GM13977 (cell line): ENCODE measurements around the gene IRF3.
A peak's percentile ranks its signal among the peaks of the same experiment; 100 is the strongest.

Experiments used
- DNase-seq: peaks from one replicate; pipeline ENCODE4 v3.0.0; 2012; ENCODE audit warnings: low spot score
- in situ Hi-C: fragments of 300-500 bp; cut with MboI; formaldehyde crosslinking; loops from one replicate; pipeline ENCODE4 v1.12.0; 2022; ENCODE audit warnings: low sequenced_read_pairs, low pct_unique_long_range_greater_than_20kb, mixed read lengths, inconsistent platforms; ENCODE audit not compliant: unreplicated experiment
- TF ChIP-seq, protein P1 (sequence below): IDR thresholded peaks from 2 replicates; pipeline ENCODE4 v1.5.1; 2012; ENCODE audit warnings: mild to moderate bottlenecking, control low read depth; ENCODE audit not compliant: insufficient read depth; ENCODE audit errors: extremely low read depth, missing control alignments

IRF3 gene

DNA sequence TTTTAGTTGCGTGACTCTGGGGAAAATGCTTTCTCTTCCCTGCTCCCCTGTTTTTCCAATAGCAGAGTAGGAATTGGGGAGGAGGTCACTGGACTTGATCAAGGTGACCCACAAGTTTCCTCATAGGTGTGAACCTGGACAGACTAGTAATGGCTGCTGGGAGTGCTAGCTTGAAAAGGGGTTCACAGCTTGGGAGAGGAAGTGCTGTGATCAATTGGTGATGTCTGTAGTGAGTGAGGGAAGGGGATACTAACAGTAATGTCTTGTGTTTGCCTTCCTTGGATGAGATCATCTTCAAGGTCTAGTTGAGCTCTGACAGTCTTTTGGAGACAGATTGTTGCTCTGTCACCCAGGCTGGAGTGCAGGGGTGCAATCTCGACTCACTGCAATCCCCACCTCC is 1.8 kb upstream of the IRF3 start:
- TF ChIP-seq, protein P1, sequence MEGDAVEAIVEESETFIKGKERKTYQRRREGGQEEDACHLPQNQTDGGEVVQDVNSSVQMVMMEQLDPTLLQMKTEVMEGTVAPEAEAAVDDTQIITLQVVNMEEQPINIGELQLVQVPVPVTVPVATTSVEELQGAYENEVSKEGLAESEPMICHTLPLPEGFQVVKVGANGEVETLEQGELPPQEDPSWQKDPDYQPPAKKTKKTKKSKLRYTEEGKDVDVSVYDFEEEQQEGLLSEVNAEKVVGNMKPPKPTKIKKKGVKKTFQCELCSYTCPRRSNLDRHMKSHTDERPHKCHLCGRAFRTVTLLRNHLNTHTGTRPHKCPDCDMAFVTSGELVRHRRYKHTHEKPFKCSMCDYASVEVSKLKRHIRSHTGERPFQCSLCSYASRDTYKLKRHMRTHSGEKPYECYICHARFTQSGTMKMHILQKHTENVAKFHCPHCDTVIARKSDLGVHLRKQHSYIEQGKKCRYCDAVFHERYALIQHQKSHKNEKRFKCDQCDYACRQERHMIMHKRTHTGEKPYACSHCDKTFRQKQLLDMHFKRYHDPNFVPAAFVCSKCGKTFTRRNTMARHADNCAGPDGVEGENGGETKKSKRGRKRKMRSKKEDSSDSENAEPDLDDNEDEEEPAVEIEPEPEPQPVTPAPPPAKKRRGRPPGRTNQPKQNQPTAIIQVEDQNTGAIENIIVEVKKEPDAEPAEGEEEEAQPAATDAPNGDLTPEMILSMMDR: no peak
- DNase-seq: no peak
- in situ Hi-C loops: no loop called here

DNA sequence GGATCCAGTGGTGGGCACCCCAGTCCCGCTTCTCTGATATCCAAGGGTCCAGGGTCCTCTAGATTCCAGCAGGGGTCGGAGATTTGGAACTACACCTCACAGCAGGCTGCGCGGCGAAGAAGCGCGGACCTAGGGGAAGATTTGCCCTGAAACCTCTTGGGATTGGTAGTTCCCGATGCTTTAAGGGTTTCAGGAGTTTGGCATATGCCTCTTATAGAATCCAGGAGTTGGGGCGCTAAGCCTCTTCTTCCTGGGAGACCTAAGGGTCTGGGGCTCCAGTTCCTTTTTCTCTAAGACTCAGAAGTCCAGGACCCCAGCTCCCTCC is 425 bp upstream of the IRF3 start:
- no peak for DNase-seq
- in situ Hi-C loops: no loop called here

DNA sequence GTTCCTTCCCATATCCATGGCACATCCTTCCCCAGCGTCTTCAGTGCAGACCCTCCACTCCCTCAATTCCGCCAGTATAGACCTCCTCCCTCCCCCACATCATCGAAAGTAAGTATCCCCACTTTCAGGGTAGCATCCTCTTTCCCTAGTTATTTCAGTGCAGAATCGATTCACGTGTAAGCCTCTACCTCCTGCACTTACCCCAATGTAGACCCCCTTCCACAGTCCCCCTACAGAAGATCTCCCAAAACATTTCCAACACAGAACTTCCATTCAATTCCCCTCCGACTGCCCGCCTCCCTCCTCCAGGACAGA is 664 bp downstream of the IRF3 start:
- TF ChIP-seq, protein P1: no peak
- no peak for DNase-seq
- in situ Hi-C loops: no loop called here

More for the DNA sequence above, 425 bp upstream of the IRF3 start:
- TF ChIP-seq, protein P1: no peak

DNA sequence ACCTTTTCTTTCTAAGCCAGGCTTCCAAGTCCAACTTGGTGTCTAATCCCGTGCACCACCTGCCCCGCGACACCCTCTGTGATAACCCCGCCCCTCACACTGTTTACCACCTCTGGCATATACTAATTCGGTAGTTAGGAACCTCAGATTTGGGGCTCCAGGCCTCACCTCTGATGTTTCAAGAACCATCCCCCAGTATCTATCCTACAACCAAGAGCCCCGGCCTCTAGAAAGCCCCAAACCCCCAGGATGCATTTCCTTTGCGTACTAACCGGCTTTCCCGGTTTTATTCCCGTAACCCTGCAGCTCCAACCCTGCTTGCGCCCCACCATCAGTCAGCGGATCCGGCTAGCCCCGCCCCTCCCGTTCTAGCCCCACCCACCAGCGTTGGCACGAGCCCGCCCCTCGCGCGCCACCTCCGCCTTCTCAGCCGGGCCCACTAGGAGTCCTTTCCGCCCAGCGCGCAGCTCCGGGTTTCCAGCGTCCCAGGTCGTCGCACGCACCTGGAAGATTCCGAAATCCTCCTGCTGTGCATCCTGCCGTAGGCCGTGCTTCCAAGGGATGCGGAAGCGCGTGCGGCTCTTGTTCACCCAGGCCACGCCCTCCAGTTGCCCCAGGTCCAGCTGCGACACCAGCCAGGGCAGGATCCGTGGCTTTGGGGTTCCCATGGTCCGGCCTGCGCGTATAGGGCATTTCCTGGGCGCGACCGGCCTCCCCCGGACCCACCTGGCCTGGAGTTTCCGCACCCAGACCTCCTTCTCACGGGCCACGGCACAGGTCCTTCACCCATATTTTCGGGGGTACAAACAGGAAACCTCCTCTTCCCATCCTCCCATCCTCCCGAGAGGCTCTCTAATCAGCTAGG is 1.3 kb downstream of the IRF3 start:
- DNase-seq: peak; percentile 92
- in situ Hi-C loops: no loop called here
- TF ChIP-seq, protein P1: no peak

DNA sequence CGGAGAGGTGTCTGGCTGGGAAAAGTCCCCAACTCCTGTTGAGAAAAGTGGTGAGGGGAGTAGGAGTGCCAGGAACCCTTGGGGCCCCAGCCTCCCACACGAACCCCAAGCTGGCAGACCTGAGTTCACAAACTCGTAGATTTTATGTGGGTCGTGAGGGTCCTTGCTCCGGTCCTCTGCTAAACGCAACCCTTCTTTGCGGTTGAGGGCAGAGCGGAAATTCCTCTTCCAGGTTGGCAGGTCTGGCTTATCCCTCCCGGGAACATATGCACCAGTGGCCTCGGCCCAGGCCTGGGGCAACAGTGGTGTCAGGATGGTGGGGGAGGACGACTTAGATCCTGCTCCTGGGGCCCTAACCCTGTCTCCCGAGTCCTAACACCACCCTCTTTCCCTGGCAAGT is 2.4 kb downstream of the IRF3 start:
- TF ChIP-seq, protein P1: no peak
- in situ Hi-C loops: no loop called here
- DNase-seq: no peak

DNA sequence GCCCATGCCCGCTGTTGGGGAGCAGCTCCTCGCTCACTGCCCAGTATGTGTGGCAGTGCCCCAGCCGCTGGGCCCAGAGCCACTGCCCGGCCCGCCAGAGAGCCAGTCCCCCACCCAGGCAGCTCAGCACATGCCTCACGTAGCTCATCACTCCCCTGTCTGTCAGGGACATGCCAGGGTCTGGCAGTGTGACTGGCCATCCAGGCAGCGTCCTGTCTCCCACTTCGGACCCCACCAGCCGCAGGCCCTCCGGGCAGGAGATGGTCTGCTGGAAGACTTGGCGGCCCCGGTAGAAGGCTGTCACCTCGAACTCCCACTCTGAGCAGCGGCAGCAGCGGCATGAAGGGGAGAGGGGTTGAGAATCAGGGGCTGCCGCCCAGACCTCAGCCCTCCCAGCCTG is 3.6 kb downstream of the IRF3 start:
- TF ChIP-seq, protein P1: no peak
- DNase-seq: no peak
- in situ Hi-C loops: no loop called here
